HL-60 (cell line): Measurements from ENCODE around the gene CHRNA9.

Source experiments
- DNase-seq, 2 experiments: peaks; one replicate each; pipeline ENCODE4 v3.0.0-alpha.2; 2010 to 2020; ENCODE audit warnings: low read depth in 1 of 2, low spot score in 1 of 2
- H3K27ac ChIP-seq: fragments of 250-450 bp; sonication (Bioruptor Pico); replicated peaks from 2 replicates; pipeline ENCODE4 v1.5.1; 2020; ENCODE audit warnings: mild to moderate bottlenecking, moderate library complexity
- H3K27me3 ChIP-seq: fragments of 250-450 bp; sonication (Bioruptor Pico); 2 replicates; pipeline ENCODE4 v1.5.1; 2021; ENCODE audit warnings: mild to moderate bottlenecking, moderate library complexity; ENCODE audit not compliant: insufficient read depth, poor library complexity, severe bottlenecking
- H3K4me3 ChIP-seq: replicated peaks from 2 replicates; pipeline ENCODE4 v1.5.1; 2011; ENCODE audit warnings: mild to moderate bottlenecking, control low read depth, low read length; ENCODE audit not compliant: insufficient read depth
- CTCF ChIP-seq: IDR thresholded peaks from one replicate; pipeline ENCODE4 v1.5.1; 2011; ENCODE audit warnings: low read length, control low read depth, inconsistent platforms; ENCODE audit not compliant: insufficient read depth
- GABPA ChIP-seq: IDR thresholded peaks from 2 replicates; pipeline ENCODE4 v1.6.1; 2012; ENCODE audit warnings: low read depth
- POLR2AphosphoS5 ChIP-seq: IDR thresholded peaks from 2 replicates; pipeline ENCODE4 v1.6.1; 2012; ENCODE audit warnings: low read depth
- REST ChIP-seq: IDR thresholded peaks from 2 replicates; pipeline ENCODE4 v1.6.1; 2012; ENCODE audit warnings: low read depth; ENCODE audit not compliant: insufficient replicate concordance
- SPI1 ChIP-seq: IDR thresholded peaks from 2 replicates; pipeline ENCODE4 v1.6.1; 2012; ENCODE audit warnings: low read depth, mild to moderate bottlenecking, borderline replicate concordance

The CHRNA9 gene

GRCh38 chr4:40331101-40331745, 3.9 kb upstream of the CHRNA9 start:
- DNase-seq, result no peak
- TF ChIP-seq GABPA (no peak), POLR2AphosphoS5 (no peak), CTCF (no peak), SPI1 (no peak)
- Histone ChIP-seq H3K27me3 (no peaks in the 10 kb centered on the region), H3K4me3 (no peak overlapping the region), H3K27ac (no peak overlapping the region)

- no peak for TF ChIP-seq REST
- TF ChIP-seq POLR2AphosphoS5, result no peak
- no peak for TF ChIP-seq CTCF
- TF ChIP-seq GABPA, result no peak
- H3K27ac ChIP-seq, result no peak overlapping the region
- no peak overlapping the region for H3K4me3 ChIP-seq
These were observed 3.2 kb upstream of the CHRNA9 start for GRCh38 chr4:40331961-40332360.

GRCh38 chr4:40333921-40334352, 1.2 kb upstream of the CHRNA9 start:
- no peak for DNase-seq
- Histone ChIP-seq H3K27ac (no peak overlapping the region), H3K4me3 (no peak overlapping the region), H3K27me3 (no peaks in the 10 kb centered on the region)
- TF ChIP-seq SPI1 (no peak), POLR2AphosphoS5 (no peak), REST (no peak), GABPA (no peak), CTCF (no peak)

More at GRCh38 chr4:40331961-40332360, 3.2 kb upstream of the CHRNA9 start:
- DNase-seq, result no peak
- H3K27me3 ChIP-seq, result no peaks in the 10 kb centered on the region

GRCh38 chr4:40335525-40335894, 377 bp downstream of the CHRNA9 start:
- Histone ChIP-seq H3K27ac (no peak overlapping the region), H3K27me3 (no peaks in the 10 kb centered on the region), H3K4me3 (no peak overlapping the region)
- TF ChIP-seq GABPA, result no peak
- no peak for DNase-seq
